Sigmoid colon (tissue), 7 donors: ENCODE results near the gene HDAC6. TPM values are rescaled to one million over a fixed set of nuclear protein-coding genes. Genes with fewer than 3 reads are reported as not detected.

ENCODE experiments used
- DNase-seq: peaks from one replicate; pipeline ENCODE4 v3.0.0-alpha.2; 2019
- H3K27ac ChIP-seq, 4 donors: fragments of 200-600 bp; sonication (generic); one replicate each; pipeline ENCODE4 v1.5.1; 2016 to 2019; ENCODE audit warnings: mild to moderate bottlenecking in 1 of 4
- H3K27me3 ChIP-seq, 3 donors: fragments of 200-600 bp; sonication (generic); one replicate each; pipeline ENCODE4 v1.5.1; 2019; ENCODE audit warnings: mild to moderate bottlenecking in 1 of 3
- H3K36me3 ChIP-seq, 4 donors: fragments of 200-600 bp; sonication (generic); one replicate each; pipeline ENCODE4 v1.5.1; 2016 to 2019
- H3K4me1 ChIP-seq, 4 donors: fragments of 200-600 bp; sonication (generic); one replicate each; pipeline ENCODE4 v1.5.1; 2017 to 2019
- H3K4me3 ChIP-seq, 4 donors: fragments of 200-600 bp; sonication (generic); one replicate each; pipeline ENCODE4 v1.5.1; 2017 to 2019; ENCODE audit warnings: mild to moderate bottlenecking in 2 of 4, moderate library complexity in 1 of 4
- H3K9me3 ChIP-seq, 4 donors: fragments of 200-600 bp in 3 of 4; sonication (generic) in 3 of 4; one replicate each; pipeline versions ENCODE4 v1.5.1 to v1.6.1; 2013 to 2019
- CTCF ChIP-seq, 4 experiments: fragments of 450-650 bp in 3 of 4; fragments of 200-600 bp in 1 of 4; IDR thresholded peaks; one replicate each; pipeline ENCODE4 v1.5.1; 2016 to 2019; ENCODE audit warnings: antibody characterized with exemption in 4 of 4, mild to moderate bottlenecking in 3 of 4, moderate library complexity in 2 of 4
- EP300 ChIP-seq, 4 donors: sonication (generic); formaldehyde crosslinking; IDR thresholded peaks; one replicate each; pipeline ENCODE4 v1.6.1; 2017; ENCODE audit warnings: antibody characterized with exemption in 4 of 4
- POLR2A ChIP-seq, 2 donors: fragments of 450-650 bp; IDR thresholded peaks; one replicate each; pipeline ENCODE4 v1.6.1; 2016; ENCODE audit warnings: antibody characterized with exemption in 2 of 2, mild to moderate bottlenecking in 2 of 2, moderate library complexity in 2 of 2
- POLR2AphosphoS5 ChIP-seq, 4 donors: sonication (generic); formaldehyde crosslinking; IDR thresholded peaks; one replicate each; pipeline ENCODE4 v1.6.1; 2017; ENCODE audit warnings: antibody characterized with exemption in 4 of 4
- WGBS, 2 donors: extraction: QIAGEN DNeasy Blood & Tissue Kit; methylation state at CpG; one replicate each; pipeline ENCODE4 v1.1.7; 2013; 5-methylcytosine and 5-hydroxymethylcytosine counted together
- intact Hi-C: fragments of 100-400 bp; cut with DNase I; formaldehyde crosslinking; loops from one replicate; pipeline ENCODE4 v1.15.1; 2023
- polyA plus RNA-seq, 3 donors: library from polyadenylated mRNA; stranded (reverse); fragments of 200-250 nt; gene quantifications; one replicate each; pipeline ENCODE4 v1.2.3, GENCODE V29; 2013
- total RNA-seq, 4 donors: library from RNA; depleted of rRNA; stranded (reverse); fragments of >200 nt; gene quantifications; one replicate each; pipeline ENCODE4 v1.1.0, GENCODE V29; 2016
- donor health status: healthy with polysubstance abuse.
- donor health status: Bipolar disorder and iron deficiency.
- donor health status: healthy.

Gene HDAC6
- total and polyA plus RNA-seq, 7 donors: 22.2 to 110 (median 51.8) TPM

GRCh38 chrX:48806081-48806480, 4.2 kb downstream of the HDAC6 start:
- DNase-seq: no peak
- Histone ChIP-seq H3K27me3 (no peaks in the 10 kb centered on the region), H3K4me3 (no peak overlapping the region), H3K9me3 (no peaks in the 10 kb centered on the region), H3K4me1 (peaks cover 0 to 8% (median 2%) of the 10 kb centered on the region in 4 donors), H3K27ac (no peak overlapping the region), H3K36me3 (peaks cover 0 to 8% (median 0%) of the 10 kb centered on the region in 4 donors)
- WGBS, 2 donors: 96 to 97% methylated on average over 4 of the region's 4 CpGs
- intact Hi-C loops: loop anchor here (10.0 kb wide), 1 partner anchor 161 kb away; no protein-coding TSS in a partner anchor
- TF ChIP-seq POLR2AphosphoS5 (IDR thresholded peaks at IDR 0.05): no peak
- TF ChIP-seq POLR2A (IDR thresholded peaks at IDR 0.05): no peak
- no peak for TF ChIP-seq EP300 (IDR thresholded peaks at IDR 0.05)
- no peak for TF ChIP-seq CTCF (IDR thresholded peaks at IDR 0.05)

DNA sequence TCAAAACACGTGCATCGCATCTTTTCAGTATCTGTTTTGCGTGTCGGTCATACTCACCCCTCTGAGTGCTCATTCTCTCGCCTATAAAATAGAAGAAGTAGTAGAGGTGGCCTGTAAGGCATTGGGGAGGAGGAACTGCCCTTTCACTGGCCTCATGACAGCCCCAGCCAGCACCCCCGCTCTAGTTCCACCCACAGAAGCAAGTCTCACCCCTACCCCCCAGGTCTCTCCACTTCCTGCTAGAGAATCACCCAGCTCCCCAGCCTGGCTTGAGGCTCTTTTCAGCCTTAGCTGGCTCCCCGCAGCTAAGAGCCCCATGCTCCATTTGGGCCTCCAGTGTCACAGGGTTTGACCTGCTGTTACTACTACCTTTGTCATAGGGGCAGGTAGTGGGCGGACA, 11.8 kb downstream of the HDAC6 start:
- Histone ChIP-seq H3K27ac (no peak overlapping the region), H3K4me1 (no peaks in the 10 kb centered on the region), H3K4me3 (no peak overlapping the region), H3K9me3 (no peaks in the 10 kb centered on the region), H3K27me3 (no peaks in the 10 kb centered on the region), H3K36me3 (peaks cover 0 to 37% (median 6%) of the 10 kb centered on the region in 4 donors)
- intact Hi-C loops: no loop called here
- DNase-seq: no peak
- TF ChIP-seq POLR2A (IDR thresholded peaks at IDR 0.05) (no peak), EP300 (IDR thresholded peaks at IDR 0.05) (no peak), CTCF (IDR thresholded peaks at IDR 0.05) (no peak), POLR2AphosphoS5 (IDR thresholded peaks at IDR 0.05) (no peak)
- WGBS, 2 donors: 89 to 96% methylated on average over 8 of the region's 8 CpGs

DNA sequence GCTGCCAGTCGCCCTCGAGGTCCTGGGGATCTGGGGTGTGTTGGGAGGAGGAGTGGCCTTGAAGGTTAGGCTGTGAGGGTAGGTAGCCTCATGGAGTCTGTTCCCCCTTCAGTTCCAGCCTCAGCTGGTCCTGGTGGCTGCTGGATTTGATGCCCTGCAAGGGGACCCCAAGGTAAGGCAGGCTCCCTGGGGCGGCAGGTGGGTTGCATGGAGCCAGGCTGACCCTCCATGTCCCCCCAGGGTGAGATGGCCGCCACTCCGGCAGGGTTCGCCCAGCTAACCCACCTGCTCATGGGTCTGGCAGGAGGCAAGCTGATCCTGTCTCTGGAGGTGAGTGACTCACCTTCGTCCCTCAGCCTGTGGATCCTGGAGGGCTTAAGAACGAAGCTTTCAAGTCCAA, 12.9 kb downstream of the HDAC6 start:
- peaks cover 0 to 39% (median 6%) of the 10 kb centered on the region in 4 donors for H3K36me3 ChIP-seq
- H3K27ac ChIP-seq: no peak overlapping the region
- H3K4me1 ChIP-seq: no peaks in the 10 kb centered on the region
- DNase-seq: no peak
- H3K27me3 ChIP-seq: no peaks in the 10 kb centered on the region
- intact Hi-C loops: no loop called here
- no peaks in the 10 kb centered on the region for H3K9me3 ChIP-seq
- 95% methylated on average over 8 of the region's 8 CpGs for WGBS, 2 donors
- TF ChIP-seq POLR2A (IDR thresholded peaks at IDR 0.05) (no peak), CTCF (IDR thresholded peaks at IDR 0.05) (no peak), EP300 (IDR thresholded peaks at IDR 0.05) (no peak), POLR2AphosphoS5 (IDR thresholded peaks at IDR 0.05) (no peak)
- no peak overlapping the region for H3K4me3 ChIP-seq

DNA sequence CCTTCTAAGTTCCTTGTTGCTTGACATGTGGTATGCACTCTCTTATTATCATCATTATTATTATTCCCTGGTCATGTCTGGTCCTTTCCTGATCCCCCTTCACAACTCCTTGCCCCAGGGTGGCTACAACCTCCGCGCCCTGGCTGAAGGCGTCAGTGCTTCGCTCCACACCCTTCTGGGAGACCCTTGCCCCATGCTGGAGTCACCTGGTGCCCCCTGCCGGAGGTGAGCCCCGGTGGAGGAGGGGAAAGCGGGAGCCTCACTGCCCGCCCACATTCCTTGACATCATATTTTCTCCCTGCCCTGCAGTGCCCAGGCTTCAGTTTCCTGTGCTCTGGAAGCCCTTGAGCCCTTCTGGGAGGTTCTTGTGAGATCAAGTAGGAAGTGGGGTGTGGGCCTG, 13.4 kb downstream of the HDAC6 start:
- H3K27me3 ChIP-seq: no peaks in the 10 kb centered on the region
- no peaks in the 10 kb centered on the region for H3K9me3 ChIP-seq
- peaks cover 0 to 44% (median 6%) of the 10 kb centered on the region in 4 donors for H3K36me3 ChIP-seq
- no peak overlapping the region for H3K4me3 ChIP-seq
- no peak for TF ChIP-seq POLR2AphosphoS5 (IDR thresholded peaks at IDR 0.05)
- TF ChIP-seq EP300 (IDR thresholded peaks at IDR 0.05): no peak
- no peak for TF ChIP-seq CTCF (IDR thresholded peaks at IDR 0.05)
- TF ChIP-seq POLR2A (IDR thresholded peaks at IDR 0.05): no peak
- H3K4me1 ChIP-seq: no peaks in the 10 kb centered on the region
- 90% methylated on average over 8 of the region's 8 CpGs for WGBS, 2 donors
- intact Hi-C loops: no loop called here
- DNase-seq: no peak
- no peak overlapping the region for H3K27ac ChIP-seq
